Endometrial microvascular endothelial cells (primary cell): ENCODE data around the gene INSL6. TPM values are rescaled to one million over a fixed set of nuclear protein-coding genes. Genes with fewer than 3 reads are reported as not detected.

Experiments
- total RNA-seq: library from RNA; depleted of rRNA; stranded (reverse); fragments of >200 nt; gene quantifications from one replicate; pipeline ENCODE4 v1.2.3, GENCODE V29; 2015; ENCODE audit errors: inconsistent ontology term

Gene INSL6
- total RNA-seq, 1 donor from 2014 or later: not detected

Other genes with a start within 250 kb of the INSL6 start
- 5.2 TPM for gene JAK2, start 200.4 kb downstream of the INSL6 start, total RNA-seq
- not detected for gene INSL4, start 45.8 kb upstream of the INSL6 start, total RNA-seq
- gene RLN2, start 119.1 kb upstream of the INSL6 start, total RNA-seq: not detected
- not detected for gene RLN1, start 154.2 kb upstream of the INSL6 start, total RNA-seq